CD8-positive, alpha-beta memory T cell (primary cell): ENCODE measurements around the gene ZNRF1. TPM values are rescaled to one million over a fixed set of nuclear protein-coding genes. Genes with fewer than 3 reads are reported as not detected.
"Not testable (repeated sequence)": the region's sequence is repeated elsewhere in the genome, so short reads cannot be mapped to it uniquely, and the experiment has no call there.

Experiments
- CTCF ChIA-PET: fragments of 350-600 bp; sonication (Branson Sonifier 250); formaldehyde crosslinking; loops from one replicate; lab custom pipeline; 2021; ENCODE audit warnings: antibody characterized with exemption; lab: Charles Lee
- POLR2A ChIA-PET: fragments of 350-600 bp; sonication (Branson Sonifier 250); formaldehyde crosslinking; loops from one replicate; lab custom pipeline; 2021; ENCODE audit warnings: antibody characterized with exemption; lab: Charles Lee
- DNase-seq, 5 donors: peaks; one replicate each; pipeline versions ENCODE4 v3.0.0 to v3.0.0-alpha.2; 2020 to 2022; ENCODE audit warnings: mixed read lengths in 1 of 5
- H3K27ac ChIP-seq: one replicate; pipeline ENCODE4 v1.7.0; 2013; ENCODE audit warnings: low read depth, mild to moderate bottlenecking, low read length, moderate library complexity
- H3K27me3 ChIP-seq: 2 replicates; pipeline ENCODE4 v1.7.0; 2013; ENCODE audit warnings: low read length, mild to moderate bottlenecking; ENCODE audit not compliant: insufficient read depth, poor library complexity, severe bottlenecking
- H3K36me3 ChIP-seq: 2 replicates; pipeline ENCODE4 v1.7.0; 2013; ENCODE audit warnings: mild to moderate bottlenecking, low read length, moderate library complexity; ENCODE audit not compliant: insufficient read depth
- H3K4me1 ChIP-seq: 2 replicates; pipeline ENCODE4 v1.7.0; 2013; ENCODE audit warnings: mild to moderate bottlenecking, low read length, moderate library complexity; ENCODE audit not compliant: insufficient read depth
- H3K4me3 ChIP-seq: 2 replicates; pipeline ENCODE4 v1.7.0; 2013; ENCODE audit warnings: mild to moderate bottlenecking, low read length
- H3K9me3 ChIP-seq: 2 replicates; pipeline ENCODE4 v1.7.0; 2013; ENCODE audit warnings: mild to moderate bottlenecking, low read length
- H3K27ac Mint-ChIP-seq, 8 donors: one replicate each; pipeline ENCODE4 v1.8.0; 2020 to 2021; ENCODE audit warnings: mixed read lengths in 8 of 8, mild to moderate bottlenecking in 6 of 8, inconsistent platforms in 3 of 8, moderate library complexity in 3 of 8
- H3K27me3 Mint-ChIP-seq, 2 donors: one replicate each; pipeline ENCODE4 v1.8.0; 2020 to 2021; ENCODE audit warnings: mixed read lengths in 2 of 2, mild to moderate bottlenecking in 1 of 2, moderate library complexity in 1 of 2
- H3K36me3 Mint-ChIP-seq, 3 donors: one replicate each; pipeline ENCODE4 v1.8.0; 2020 to 2021; ENCODE audit warnings: mixed read lengths in 3 of 3, inconsistent platforms in 1 of 3, mild to moderate bottlenecking in 1 of 3
- H3K4me1 Mint-ChIP-seq, 3 donors: one replicate each; pipeline ENCODE4 v1.8.0; 2020 to 2021; ENCODE audit warnings: mixed read lengths in 3 of 3, inconsistent platforms in 1 of 3, mild to moderate bottlenecking in 1 of 3
- H3K4me3 Mint-ChIP-seq, 7 donors: one replicate each; pipeline ENCODE4 v1.8.0; 2020 to 2021; ENCODE audit warnings: mixed read lengths in 7 of 7, mild to moderate bottlenecking in 6 of 7, moderate library complexity in 4 of 7, inconsistent platforms in 2 of 7
- H3K9me3 Mint-ChIP-seq, 5 donors: one replicate each; pipeline ENCODE4 v1.8.0; 2020 to 2022; ENCODE audit warnings: mixed read lengths in 5 of 5, mild to moderate bottlenecking in 3 of 5, moderate library complexity in 2 of 5, inconsistent platforms in 1 of 5
- polyA plus RNA-seq: library from polyadenylated mRNA; unstranded; fragments of 300-500 nt; fragmentation: Illumina TruSeq; gene quantifications from one replicate; pipeline ENCODE4 v1.2.3, GENCODE V29; 2021
- total RNA-seq, 2 experiments: library from RNA; stranded (reverse); gene quantifications; one replicate each; pipeline ENCODE4 v1.2.3, GENCODE V29; 2021

Gene ZNRF1
- total and polyA plus RNA-seq, 3 experiments from 2014 or later = 2.2 to 14.1 (median 10.8) TPM

- Histone ChIP-seq H3K4me3 (no peak overlapping the region), H3K27me3 (no peaks in the 10 kb centered on the region), H3K9me3 (no peaks in the 10 kb centered on the region), H3K36me3 (no peaks in the 10 kb centered on the region), H3K4me1 (peaks cover 8% of the 10 kb centered on the region), H3K27ac (no peak overlapping the region)
- no peaks in the 10 kb centered on the region for H3K9me3 Mint-ChIP-seq
- no peaks in the 10 kb centered on the region for H3K27me3 Mint-ChIP-seq
- peaks cover 17 to 36% (median 26%) of the 10 kb centered on the region in 3 donors for H3K4me1 Mint-ChIP-seq
- H3K36me3 Mint-ChIP-seq = peaks cover 0 to 18% (median 5%) of the 10 kb centered on the region in 3 donors
- DNase-seq = no peak
- POLR2A ChIA-PET = no interaction called here
- peak overlapping the region in 3 of 7 donors; percentile 19 to 88 (median 73) for H3K4me3 Mint-ChIP-seq
- peak overlapping the region in 1 of 8 donors; percentile 33 for H3K27ac Mint-ChIP-seq
- CTCF ChIA-PET = interaction anchor here (1.0 kb wide), 1 partner anchor 16 kb away, joined by 4 read pairs; the partner anchor contains the start of gene ZNRF1
Observed at GRCh38 chr16:74982256-74982655, 16.6 kb upstream of the ZNRF1 start.

- H3K27ac ChIP-seq = peak overlapping the region; percentile 82
- H3K4me3 Mint-ChIP-seq = peak overlapping the region; percentile 90 to 99 (median 97)
- no peaks in the 10 kb centered on the region for H3K27me3 ChIP-seq
- H3K4me3 ChIP-seq = peak overlapping the region; percentile 96
- no peaks in the 10 kb centered on the region for H3K36me3 ChIP-seq
- peaks cover 0 to 3% (median 2%) of the 10 kb centered on the region in 3 donors for H3K36me3 Mint-ChIP-seq
- POLR2A ChIA-PET = no interaction called here
- CTCF ChIA-PET = interaction anchor here (2.0 to 2.2 kb wide), 2 partner anchors 14 to 127 kb away, joined by 11 to 20 read pairs; partner anchors contain the start of gene ZNRF1
- peaks cover 17 to 28% (median 19%) of the 10 kb centered on the region in 3 donors for H3K4me1 Mint-ChIP-seq
- H3K4me1 ChIP-seq = peaks cover 8% of the 10 kb centered on the region
- H3K9me3 Mint-ChIP-seq = no peaks in the 10 kb centered on the region
- no peaks in the 10 kb centered on the region for H3K9me3 ChIP-seq
- peak overlapping the region in 6 of 8 donors; percentile 68 to 95 (median 88) for H3K27ac Mint-ChIP-seq
- no peak for DNase-seq
- no peaks in the 10 kb centered on the region for H3K27me3 Mint-ChIP-seq
Observed at GRCh38 chr16:74984194-74984528, 14.7 kb upstream of the ZNRF1 start.

GRCh38 chr16:74984529-74985296 lies 14.1 kb upstream of the ZNRF1 start, which contains the start of gene WDR59:
Gene WDR59, minus strand, starts transcription at chr16:74985123. Its CDS starts 106 bp downstream, at chr16:74985017.
- H3K36me3 Mint-ChIP-seq = peaks cover 0 to 3% (median 2%) of the 10 kb centered on the region in 3 donors
- DNase-seq = peak; percentile 98 to 99 (median 98)
- H3K27me3 ChIP-seq = no peaks in the 10 kb centered on the region
- peak within 1 kb of the TSS; percentile 90 to 99 (median 97) for H3K4me3 Mint-ChIP-seq
- H3K9me3 Mint-ChIP-seq = no peaks in the 10 kb centered on the region
- H3K36me3 ChIP-seq = no peaks in the 10 kb centered on the region
- peaks cover 8% of the 10 kb centered on the region for H3K4me1 ChIP-seq
- no peaks in the 10 kb centered on the region for H3K9me3 ChIP-seq
- H3K27ac Mint-ChIP-seq = peak within 1 kb of the TSS; percentile 78 to 97 (median 92)
- H3K27ac ChIP-seq = peak within 1 kb of the TSS; percentile 82
- POLR2A ChIA-PET = interaction anchor here (0.5 to 1.1 kb wide), 7 partner anchors 8 to 663 kb away, joined by 3 to 4 read pairs (median 3); partner anchors contain the start of genes ADAT1 and TERF2IP
- H3K4me1 Mint-ChIP-seq = peaks cover 17 to 28% (median 19%) of the 10 kb centered on the region in 3 donors
- H3K4me3 ChIP-seq = peak within 1 kb of the TSS; percentile 96
- CTCF ChIA-PET = interaction anchor here (1.1 to 2.2 kb wide), 5 partner anchors 12 to 480 kb away, joined by 3 to 20 read pairs (median 5); partner anchors contain the start of genes TMEM170A and ZNRF1
- H3K27me3 Mint-ChIP-seq = no peaks in the 10 kb centered on the region

- peaks cover 8% of the 10 kb centered on the region for H3K4me1 ChIP-seq
- H3K4me3 Mint-ChIP-seq = no peak overlapping the region
- ChIA-PET CTCF (interaction anchor here (0.7 to 2.8 kb wide), 3 partner anchors 11 to 124 kb away, joined by 3 to 9 read pairs (median 5); partner anchors contain the start of gene ZNRF1), POLR2A (no interaction called here)
- peaks cover 0 to 3% (median 2%) of the 10 kb centered on the region in 3 donors for H3K36me3 Mint-ChIP-seq
- no peaks in the 10 kb centered on the region for H3K9me3 Mint-ChIP-seq
- H3K27me3 Mint-ChIP-seq = no peaks in the 10 kb centered on the region
- H3K4me3 ChIP-seq = no peak overlapping the region
- no peak overlapping the region for H3K27ac Mint-ChIP-seq
- H3K9me3 ChIP-seq = no peaks in the 10 kb centered on the region
- H3K27me3 ChIP-seq = no peaks in the 10 kb centered on the region
- H3K36me3 ChIP-seq = no peaks in the 10 kb centered on the region
- no peak overlapping the region for H3K27ac ChIP-seq
- H3K4me1 Mint-ChIP-seq = peaks cover 17 to 27% (median 19%) of the 10 kb centered on the region in 3 donors
- no peak for DNase-seq
Observed at GRCh38 chr16:74987027-74987681, 11.7 kb upstream of the ZNRF1 start.

- H3K27ac ChIP-seq, H3K27me3 ChIP-seq, H3K4me1 Mint-ChIP-seq, H3K36me3 ChIP-seq, H3K9me3 Mint-ChIP-seq, DNase-seq, H3K27me3 Mint-ChIP-seq, H3K4me3 ChIP-seq, H3K9me3 ChIP-seq, POLR2A ChIA-PET, H3K36me3 Mint-ChIP-seq, H3K4me1 ChIP-seq: not testable (repeated sequence)
- Mint-ChIP-seq H3K4me3 (peak overlapping the region in 1 of 7 donors; percentile 10), H3K27ac (peak overlapping the region in 1 of 8 donors; percentile 32)
- CTCF ChIA-PET = interaction anchor here (0.8 kb wide), 1 partner anchor 122 kb away, joined by 3 read pairs; no protein-coding TSS in a partner anchor
Observed at GRCh38 chr16:74989864-74990263, 9.0 kb upstream of the ZNRF1 start.

GRCh38 chr16:74990832-74991231 lies 8.0 kb upstream of the ZNRF1 start:
- H3K36me3 Mint-ChIP-seq = no peaks in the 10 kb centered on the region
- no peak overlapping the region for H3K4me3 ChIP-seq
- H3K27me3 Mint-ChIP-seq = peaks cover under 1 to 4% of the 10 kb centered on the region in 2 donors
- H3K9me3 Mint-ChIP-seq = no peaks in the 10 kb centered on the region
- CTCF ChIA-PET = interaction anchor here (0.7 kb wide), 1 partner anchor 120 kb away, joined by 3 read pairs; no protein-coding TSS in a partner anchor
- H3K9me3 ChIP-seq = no peaks in the 10 kb centered on the region
- H3K4me1 Mint-ChIP-seq = no peaks in the 10 kb centered on the region
- DNase-seq = no peak
- no peak overlapping the region for H3K4me3 Mint-ChIP-seq
- no peak overlapping the region for H3K27ac Mint-ChIP-seq
- POLR2A ChIA-PET = no interaction called here
- H3K27ac ChIP-seq = no peak overlapping the region
- no peaks in the 10 kb centered on the region for H3K27me3 ChIP-seq
- H3K4me1 ChIP-seq = no peaks in the 10 kb centered on the region
- H3K36me3 ChIP-seq = no peaks in the 10 kb centered on the region

- ChIA-PET POLR2A (no interaction called here), CTCF (interaction anchor here (0.7 kb wide), 1 partner anchor 120 kb away, joined by 3 read pairs; no protein-coding TSS in a partner anchor)
- no peaks in the 10 kb centered on the region for H3K9me3 Mint-ChIP-seq
- no peaks in the 10 kb centered on the region for H3K27me3 ChIP-seq
- no peaks in the 10 kb centered on the region for H3K36me3 ChIP-seq
- no peak for DNase-seq
- no peak overlapping the region for H3K27ac ChIP-seq
- H3K4me3 Mint-ChIP-seq = no peak overlapping the region
- peaks cover 3 to 4% of the 10 kb centered on the region in 2 donors for H3K27me3 Mint-ChIP-seq
- H3K4me1 ChIP-seq = no peaks in the 10 kb centered on the region
- H3K27ac Mint-ChIP-seq = no peak overlapping the region
- H3K4me1 Mint-ChIP-seq = no peaks in the 10 kb centered on the region
- no peak overlapping the region for H3K4me3 ChIP-seq
- no peaks in the 10 kb centered on the region for H3K9me3 ChIP-seq
- H3K36me3 Mint-ChIP-seq = no peaks in the 10 kb centered on the region
Observed at GRCh38 chr16:74991268-74991592, 7.6 kb upstream of the ZNRF1 start.
